Adipocyte (in vitro differentiated cells): Measurements from ENCODE around the gene DLGAP1.

ENCODE experiments used
- DNase-seq: peaks from one replicate; pipeline ENCODE4 v3.0.0-alpha.2; 2015; ENCODE audit warnings: low read depth
- H3K27me3 ChIP-seq: replicated peaks from 2 replicates; pipeline ENCODE4 v1.7.0; 2013; ENCODE audit warnings: mild to moderate bottlenecking, low read length, moderate library complexity; ENCODE audit not compliant: control insufficient read depth, insufficient read depth
- H3K36me3 ChIP-seq: 2 replicates; pipeline ENCODE4 v1.7.0; 2013; ENCODE audit warnings: low read length, mild to moderate bottlenecking, moderate library complexity; ENCODE audit not compliant: control insufficient read depth, insufficient read depth, severe bottlenecking
- H3K4me1 ChIP-seq: 2 replicates; pipeline ENCODE4 v1.7.0; 2013; ENCODE audit warnings: mild to moderate bottlenecking, low read length, moderate library complexity; ENCODE audit not compliant: control insufficient read depth, insufficient read depth
- H3K4me3 ChIP-seq: 2 replicates; pipeline ENCODE4 v1.7.0; 2013; ENCODE audit warnings: mild to moderate bottlenecking, low read length, moderate library complexity
- H3K9ac ChIP-seq: 2 replicates; pipeline ENCODE4 v1.7.0; 2013; ENCODE audit warnings: mild to moderate bottlenecking, low read length, moderate library complexity
- H3K9me3 ChIP-seq: 2 replicates; pipeline ENCODE4 v1.7.0; 2013; ENCODE audit warnings: mild to moderate bottlenecking, low read length, moderate library complexity; ENCODE audit not compliant: control insufficient read depth

Gene DLGAP1

GRCh38 chr18:3782901-3783300, 672.2 kb downstream of the DLGAP1 start:
- H3K9me3 ChIP-seq: no peaks in the 10 kb centered on the region
- DNase-seq: no peak
- no peak overlapping the region for H3K9ac ChIP-seq
- H3K36me3 ChIP-seq: no peaks in the 10 kb centered on the region
- no peaks in the 10 kb centered on the region for H3K4me1 ChIP-seq
- H3K27me3 ChIP-seq: no peaks in the 10 kb centered on the region
- H3K4me3 ChIP-seq: no peak overlapping the region

DNA sequence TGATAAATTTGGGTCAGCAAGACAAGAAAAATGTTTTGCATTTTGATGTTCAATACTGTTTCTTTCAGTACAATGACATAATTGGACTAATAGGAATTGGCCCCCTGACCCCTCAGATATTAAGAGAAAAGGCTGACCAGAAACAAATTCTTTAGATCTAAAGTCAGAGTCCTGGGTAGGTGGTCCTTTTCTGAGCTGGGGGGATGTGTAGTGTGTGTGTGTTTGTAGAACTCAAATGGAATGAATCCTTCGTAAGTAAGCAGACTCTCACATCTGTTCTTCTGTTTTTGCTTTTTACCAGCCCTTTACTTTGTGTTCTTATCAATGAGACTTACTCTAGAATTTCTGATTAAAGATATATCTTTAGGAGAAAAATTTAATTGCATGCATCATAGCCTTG, 677.4 kb downstream of the DLGAP1 start:
- no peaks in the 10 kb centered on the region for H3K4me1 ChIP-seq
- H3K36me3 ChIP-seq: no peaks in the 10 kb centered on the region
- H3K4me3 ChIP-seq: no peak overlapping the region
- no peak overlapping the region for H3K9ac ChIP-seq
- no peaks in the 10 kb centered on the region for H3K27me3 ChIP-seq
- DNase-seq: no peak
- H3K9me3 ChIP-seq: no peaks in the 10 kb centered on the region

DNA sequence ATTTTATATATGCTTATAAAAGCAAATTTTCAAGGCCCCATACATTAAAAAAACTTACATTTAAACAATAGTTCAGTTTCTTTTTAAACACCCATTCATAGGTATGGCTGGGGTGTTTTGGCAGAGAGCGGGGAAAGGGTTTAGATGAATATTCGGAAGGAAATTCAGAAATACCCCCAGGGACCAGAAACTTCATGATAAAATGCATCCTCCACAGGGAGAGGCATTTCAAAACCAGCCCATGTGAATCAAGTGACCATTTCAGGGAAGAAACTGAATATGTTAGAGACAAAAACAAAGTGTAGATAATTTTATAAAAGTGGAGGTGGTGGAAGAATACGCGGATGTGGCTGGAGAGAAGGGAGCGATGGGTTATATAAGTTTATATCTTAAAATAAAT, 678.0 kb downstream of the DLGAP1 start:
- Histone ChIP-seq H3K4me1 (no peaks in the 10 kb centered on the region), H3K27me3 (no peaks in the 10 kb centered on the region), H3K4me3 (no peak overlapping the region), H3K36me3 (no peaks in the 10 kb centered on the region), H3K9me3 (no peaks in the 10 kb centered on the region), H3K9ac (no peak overlapping the region)
- DNase-seq: no peak

DNA sequence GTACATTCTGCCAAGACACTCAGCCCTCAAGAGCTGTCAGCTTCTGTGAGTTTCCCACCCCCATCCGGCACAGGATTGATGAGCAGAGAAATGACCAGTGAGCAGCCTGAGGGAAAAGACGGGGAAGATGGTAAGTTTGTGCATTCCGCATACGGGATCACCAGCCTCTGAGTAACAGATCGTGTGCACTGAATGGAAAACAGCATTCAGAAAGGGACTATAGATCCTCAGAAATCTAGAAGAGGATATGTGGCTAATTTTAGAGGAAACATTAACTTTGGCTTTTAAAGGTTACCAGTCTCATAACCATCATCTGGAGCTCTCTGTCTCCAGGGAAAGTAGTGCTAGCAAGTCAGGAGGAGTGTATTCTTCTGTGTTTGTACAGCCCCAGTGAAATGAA, 679.1 kb downstream of the DLGAP1 start:
- no peaks in the 10 kb centered on the region for H3K27me3 ChIP-seq
- H3K4me1 ChIP-seq: peaks cover 2% of the 10 kb centered on the region
- H3K9ac ChIP-seq: no peak overlapping the region
- no peak for DNase-seq
- H3K9me3 ChIP-seq: no peaks in the 10 kb centered on the region
- no peak overlapping the region for H3K4me3 ChIP-seq
- H3K36me3 ChIP-seq: no peaks in the 10 kb centered on the region

DNA sequence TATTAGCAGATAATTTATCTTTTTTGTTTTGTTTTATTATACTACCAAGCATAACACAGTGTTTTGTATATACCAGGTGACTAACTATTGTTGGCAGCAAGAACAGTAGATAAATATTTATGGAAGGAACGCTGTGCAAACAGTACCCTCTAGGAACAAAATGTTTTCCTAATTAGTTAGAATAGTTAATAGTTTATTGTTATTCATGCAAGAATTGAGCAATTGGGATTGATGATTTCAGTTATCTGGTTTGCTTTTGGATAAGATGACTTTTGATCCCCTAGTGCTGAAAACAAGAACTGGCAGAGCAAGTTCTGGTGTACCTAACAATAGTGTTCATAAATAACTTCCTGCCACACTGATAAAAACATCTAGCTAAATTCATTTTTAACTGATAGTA, 681.8 kb downstream of the DLGAP1 start:
- Histone ChIP-seq H3K27me3 (no peaks in the 10 kb centered on the region), H3K9ac (no peak overlapping the region), H3K4me3 (no peak overlapping the region), H3K36me3 (no peaks in the 10 kb centered on the region), H3K9me3 (no peaks in the 10 kb centered on the region), H3K4me1 (peaks cover 4% of the 10 kb centered on the region)
- DNase-seq: no peak

DNA sequence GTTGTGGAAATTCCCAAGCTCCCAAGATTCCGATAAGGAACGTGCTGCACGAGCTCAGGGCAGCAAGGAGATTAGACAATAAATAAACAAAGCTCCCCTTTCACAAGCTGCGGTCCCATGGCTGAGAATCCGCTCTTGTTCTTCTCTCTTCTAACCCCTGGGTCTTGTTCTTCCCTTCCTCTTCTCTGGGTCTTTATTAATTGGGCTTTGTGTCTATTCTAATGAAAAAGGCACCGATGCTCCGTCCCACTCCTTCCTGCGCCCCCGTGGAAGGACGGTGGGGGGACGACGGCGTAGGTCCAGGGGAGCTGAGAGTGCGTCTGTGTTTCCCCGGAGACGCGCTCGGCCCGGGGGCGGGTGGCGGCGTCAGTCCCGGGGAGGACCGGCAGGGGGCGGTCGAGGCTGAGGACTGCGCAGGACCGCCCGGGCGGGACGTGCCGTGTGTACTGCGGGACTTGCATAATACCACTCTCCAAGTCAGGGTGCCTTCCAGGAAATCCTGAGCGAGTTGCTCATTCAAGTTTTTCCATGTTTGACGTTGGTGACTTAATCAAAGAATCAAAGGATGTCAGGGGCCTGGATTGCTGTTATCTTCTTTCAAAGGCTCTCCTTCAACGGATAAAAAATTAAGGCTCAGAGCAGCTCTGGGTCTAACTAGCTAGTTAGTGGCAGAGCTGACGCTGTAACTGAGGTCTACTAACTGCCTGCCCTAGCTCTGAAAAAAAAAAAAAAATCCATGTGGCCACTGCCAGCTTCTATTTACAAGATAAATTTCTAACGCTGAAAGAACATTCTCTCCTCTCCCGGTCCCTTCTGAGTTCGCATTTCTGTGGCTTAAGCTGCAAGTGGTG, 683.8 kb downstream of the DLGAP1 start:
- peak; percentile 95 for DNase-seq

GRCh38 chr18:3761266-3761665, 693.8 kb downstream of the DLGAP1 start:
- no peaks in the 10 kb centered on the region for H3K27me3 ChIP-seq
- H3K4me1 ChIP-seq: no peaks in the 10 kb centered on the region
- peaks cover 22% of the 10 kb centered on the region for H3K9me3 ChIP-seq
- H3K9ac ChIP-seq: no peak overlapping the region
- no peaks in the 10 kb centered on the region for H3K36me3 ChIP-seq
- no peak for DNase-seq
- no peak overlapping the region for H3K4me3 ChIP-seq

More for the DNA sequence above, 683.8 kb downstream of the DLGAP1 start:
- Histone ChIP-seq H3K36me3 (no peaks in the 10 kb centered on the region), H3K9me3 (no peaks in the 10 kb centered on the region), H3K4me1 (peaks cover 4% of the 10 kb centered on the region), H3K9ac (peak overlapping the region; percentile 55), H3K4me3 (peak overlapping the region; percentile 77), H3K27me3 (no peaks in the 10 kb centered on the region)

DNA sequence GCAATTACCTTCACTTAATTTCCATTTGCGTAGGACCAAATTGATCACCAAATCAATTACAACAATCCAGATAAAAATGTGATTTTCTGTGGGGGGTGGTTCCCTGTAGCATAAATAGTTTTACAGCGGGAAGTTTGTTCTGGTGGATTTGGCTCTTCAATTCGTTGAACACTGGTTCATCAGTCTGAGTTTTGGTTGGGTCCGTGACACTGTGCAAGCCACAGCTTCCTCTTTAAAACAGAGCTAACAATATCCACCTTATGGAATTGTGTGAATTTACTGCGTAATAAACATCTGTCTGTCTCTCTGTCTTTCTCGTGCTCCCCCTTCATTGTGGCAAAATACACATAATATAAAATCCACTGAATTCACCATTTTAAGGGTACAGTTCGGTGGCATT, 694.4 kb downstream of the DLGAP1 start:
- DNase-seq: no peak
- Histone ChIP-seq H3K36me3 (no peaks in the 10 kb centered on the region), H3K9me3 (peaks cover 17% of the 10 kb centered on the region), H3K9ac (no peak overlapping the region), H3K27me3 (no peaks in the 10 kb centered on the region), H3K4me1 (no peaks in the 10 kb centered on the region), H3K4me3 (no peak overlapping the region)

- Histone ChIP-seq H3K36me3 (no peaks in the 10 kb centered on the region), H3K9me3 (peaks cover 17% of the 10 kb centered on the region), H3K9ac (no peak overlapping the region), H3K4me1 (no peaks in the 10 kb centered on the region), H3K4me3 (no peak overlapping the region), H3K27me3 (no peaks in the 10 kb centered on the region)
- DNase-seq: no peak
Measured at GRCh38 chr18:3759099-3759498, 696.0 kb downstream of the DLGAP1 start.

GRCh38 chr18:3758531-3758930, 696.6 kb downstream of the DLGAP1 start:
- Histone ChIP-seq H3K9ac (no peak overlapping the region), H3K9me3 (peaks cover 17% of the 10 kb centered on the region), H3K4me1 (no peaks in the 10 kb centered on the region), H3K36me3 (no peaks in the 10 kb centered on the region), H3K4me3 (no peak overlapping the region), H3K27me3 (no peaks in the 10 kb centered on the region)
- peak; percentile 22 for DNase-seq

DNA sequence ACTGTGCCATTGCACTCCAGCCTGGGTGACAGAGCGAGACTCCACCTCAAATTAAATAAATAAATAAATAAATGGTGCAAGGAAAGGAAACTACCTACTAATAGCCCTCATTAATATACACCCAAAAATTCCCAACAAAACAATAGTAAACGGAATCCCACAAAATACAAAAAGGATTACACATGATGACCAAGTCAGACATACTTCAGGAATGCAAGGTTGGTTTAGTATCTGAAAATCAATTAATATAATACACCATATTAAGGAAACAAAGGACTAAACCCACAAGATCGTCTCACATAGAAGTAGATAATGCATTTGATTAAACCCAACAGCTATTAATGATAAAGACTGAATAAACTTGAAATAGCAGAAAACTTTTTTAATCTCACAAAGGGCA, 697.7 kb downstream of the DLGAP1 start:
- H3K4me3 ChIP-seq: no peak overlapping the region
- no peaks in the 10 kb centered on the region for H3K36me3 ChIP-seq
- no peak for DNase-seq

DNA sequence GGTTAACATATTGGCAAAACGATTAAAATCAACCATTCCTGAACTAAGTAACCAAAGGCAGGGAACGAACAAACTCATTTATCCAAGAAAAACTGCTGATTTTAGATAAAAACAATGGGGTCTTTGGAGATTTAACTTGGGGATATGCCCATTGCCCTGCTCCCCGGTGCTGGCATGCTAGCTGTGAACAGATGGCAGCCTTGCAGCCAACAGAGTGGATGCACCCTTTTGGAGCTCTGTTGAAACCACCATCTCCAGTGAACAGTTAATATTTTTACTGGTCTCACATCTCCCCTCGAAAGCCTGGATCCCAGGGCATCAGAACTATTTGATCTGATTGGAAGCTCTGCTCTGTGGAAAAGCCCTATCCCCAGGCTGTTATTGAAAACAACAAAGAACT, 702.0 kb downstream of the DLGAP1 start:
- Histone ChIP-seq H3K9me3 (peaks cover 12% of the 10 kb centered on the region), H3K4me3 (no peak overlapping the region), H3K36me3 (no peaks in the 10 kb centered on the region), H3K9ac (no peak overlapping the region), H3K4me1 (peaks cover 1% of the 10 kb centered on the region), H3K27me3 (no peaks in the 10 kb centered on the region)
- no peak for DNase-seq

More for the DNA sequence above, 697.7 kb downstream of the DLGAP1 start:
- H3K27me3 ChIP-seq: no peaks in the 10 kb centered on the region
- peaks cover 17% of the 10 kb centered on the region for H3K9me3 ChIP-seq
- H3K9ac ChIP-seq: no peak overlapping the region
- no peaks in the 10 kb centered on the region for H3K4me1 ChIP-seq
